Tibial artery (tissue), 4 donors: ENCODE data around the gene FBXO3.
"Not testable (repeated sequence)": the region's sequence is repeated elsewhere in the genome, so short reads cannot be mapped to it uniquely, and the experiment has no call there.

Experiments used
- DNase-seq, 2 donors: peaks; one replicate each; pipeline ENCODE4 v3.0.0-alpha.2; 2019
- H3K27ac ChIP-seq, 2 donors: fragments of 200-600 bp; sonication (generic) in 1 of 2; 1 replicate in 1 of 2; 2 replicates in 1 of 2; pipeline ENCODE4 v1.5.1; 2018 to 2019; ENCODE audit warnings: mild to moderate bottlenecking in 1 of 2
- H3K27me3 ChIP-seq, 2 donors: fragments of 200-600 bp; sonication (generic) in 1 of 2; one replicate each; pipeline versions ENCODE4 v1.5.1 to v1.6.0; 2016 to 2019
- H3K36me3 ChIP-seq, 3 donors: fragments of 200-600 bp; sonication (generic) in 2 of 3; one replicate each; pipeline ENCODE4 v1.5.1; 2016 to 2019; ENCODE audit warnings: mild to moderate bottlenecking in 2 of 3
- H3K4me1 ChIP-seq, 4 donors: fragments of 200-600 bp; sonication (generic) in 2 of 4; 1 replicate in 3 of 4; 2 replicates in 1 of 4; pipeline ENCODE4 v1.5.1; 2016 to 2019
- H3K4me3 ChIP-seq, 2 donors: fragments of 200-600 bp; sonication (generic) in 1 of 2; 1 replicate in 1 of 2; 2 replicates in 1 of 2; pipeline ENCODE4 v1.5.1; 2018 to 2019; ENCODE audit warnings: mild to moderate bottlenecking in 2 of 2
- H3K9me3 ChIP-seq, 3 donors: fragments of 200-600 bp; sonication (generic) in 1 of 3; one replicate each; pipeline ENCODE4 v1.5.1; 2016 to 2019
- CTCF ChIP-seq, 2 experiments: fragments of 200-600 bp in 1 of 2; fragments of 450-650 bp in 1 of 2; IDR thresholded peaks; one replicate each; pipeline ENCODE4 v1.5.1; 2017 to 2019; ENCODE audit warnings: antibody characterized with exemption in 2 of 2, mild to moderate bottlenecking in 1 of 2, moderate library complexity in 1 of 2
- intact Hi-C: fragments of 100-400 bp; cut with DNase I; formaldehyde crosslinking; loops from one replicate; pipeline ENCODE4 v1.15.0; 2023; ENCODE audit warnings: low total_unique reads

The FBXO3 gene

GRCh38 chr11:33734441-33735270 lies 39.7 kb downstream of the FBXO3 start:
- DNase-seq = no peak
- peaks cover 0 to 5% (median 0%) of the 10 kb centered on the region in 3 donors for H3K36me3 ChIP-seq
- intact Hi-C loops = loop anchor here (5.0 kb wide), 2 partner anchors 32 to 372 kb away; partner anchors contain the start of gene C11orf91
- peak overlapping the region; percentile 86 to 89 for H3K27ac ChIP-seq
- no peaks in the 10 kb centered on the region for H3K9me3 ChIP-seq
- no peaks in the 10 kb centered on the region for H3K27me3 ChIP-seq
- no peak for TF ChIP-seq CTCF (IDR thresholded peaks at IDR 0.05)
- H3K4me3 ChIP-seq = peak overlapping the region; percentile 61 to 78
- H3K4me1 ChIP-seq = peaks cover 0 to 53% (median 31%) of the 10 kb centered on the region in 4 donors

- no peak for TF ChIP-seq CTCF (IDR thresholded peaks at IDR 0.05)
- peak overlapping the region; percentile 49 to 89 for H3K27ac ChIP-seq
- intact Hi-C loops = no loop called here
These were observed 40.3 kb downstream of the FBXO3 start for GRCh38 chr11:33733980-33734379.

GRCh38 chr11:33731723-33732531 lies 42.4 kb downstream of the FBXO3 start:
- intact Hi-C loops = no loop called here
- H3K9me3 ChIP-seq = no peaks in the 10 kb centered on the region
- H3K27me3 ChIP-seq = no peaks in the 10 kb centered on the region
- no peak overlapping the region for H3K27ac ChIP-seq
- H3K4me1 ChIP-seq = peaks cover 0 to 49% (median 28%) of the 10 kb centered on the region in 4 donors
- H3K36me3 ChIP-seq = peaks cover 0 to 5% (median 0%) of the 10 kb centered on the region in 3 donors
- H3K4me3 ChIP-seq = no peak overlapping the region
- no peak for DNase-seq
- no peak for TF ChIP-seq CTCF (IDR thresholded peaks at IDR 0.05)

More at GRCh38 chr11:33733980-33734379, 40.3 kb downstream of the FBXO3 start:
- Histone ChIP-seq H3K4me1 (peaks cover 0 to 53% (median 31%) of the 10 kb centered on the region in 4 donors), H3K27me3 (no peaks in the 10 kb centered on the region), H3K36me3 (peaks cover 0 to 5% (median 0%) of the 10 kb centered on the region in 3 donors), H3K4me3 (peak overlapping the region; percentile 61 to 78), H3K9me3 (no peaks in the 10 kb centered on the region)
- DNase-seq = no peak

- Histone ChIP-seq H3K4me3 (no peak overlapping the region), H3K9me3 (no peaks in the 10 kb centered on the region), H3K36me3 (peaks cover 0 to 5% (median 0%) of the 10 kb centered on the region in 3 donors), H3K27ac (no peak overlapping the region), H3K27me3 (no peaks in the 10 kb centered on the region), H3K4me1 (peaks cover 0 to 45% (median 25%) of the 10 kb centered on the region in 4 donors)
- intact Hi-C loops = no loop called here
- DNase-seq = no peak
- TF ChIP-seq CTCF (IDR thresholded peaks at IDR 0.05) = no peak
These were observed 43.6 kb downstream of the FBXO3 start for GRCh38 chr11:33730716-33731115.

GRCh38 chr11:33729072-33729664 lies 45.2 kb downstream of the FBXO3 start:
- H3K4me1 ChIP-seq = peaks cover 0 to 56% (median 33%) of the 10 kb centered on the region in 4 donors
- H3K4me3 ChIP-seq, H3K9me3 ChIP-seq, intact Hi-C loops, H3K27me3 ChIP-seq, H3K27ac ChIP-seq, DNase-seq, H3K36me3 ChIP-seq: not testable (repeated sequence)

GRCh38 chr11:33727539-33727938 lies 46.8 kb downstream of the FBXO3 start:
- H3K36me3 ChIP-seq, DNase-seq, H3K4me3 ChIP-seq, H3K27ac ChIP-seq, H3K9me3 ChIP-seq, H3K27me3 ChIP-seq, intact Hi-C loops: not testable (repeated sequence)
- peaks cover 0 to 56% (median 39%) of the 10 kb centered on the region in 4 donors for H3K4me1 ChIP-seq
